Stimulated activated CD4-positive, alpha-beta T cell treated with anti-CD3 and anti-CD28 coated beads, Interleukin-4, amount 100 ng/mL, for 1 hour (primary cell): ENCODE results near the gene SSR2.
A peak's percentile ranks its signal among the peaks of the same experiment; 100 is the strongest.
"Not testable (repeated sequence)": the region's sequence is repeated elsewhere in the genome, so short reads cannot be mapped to it uniquely, and the experiment has no call there.

ENCODE experiments used
- DNase-seq: peaks from one replicate; pipeline ENCODE4 v3.0.0-alpha.2; 2020

SSR2 gene

DNA sequence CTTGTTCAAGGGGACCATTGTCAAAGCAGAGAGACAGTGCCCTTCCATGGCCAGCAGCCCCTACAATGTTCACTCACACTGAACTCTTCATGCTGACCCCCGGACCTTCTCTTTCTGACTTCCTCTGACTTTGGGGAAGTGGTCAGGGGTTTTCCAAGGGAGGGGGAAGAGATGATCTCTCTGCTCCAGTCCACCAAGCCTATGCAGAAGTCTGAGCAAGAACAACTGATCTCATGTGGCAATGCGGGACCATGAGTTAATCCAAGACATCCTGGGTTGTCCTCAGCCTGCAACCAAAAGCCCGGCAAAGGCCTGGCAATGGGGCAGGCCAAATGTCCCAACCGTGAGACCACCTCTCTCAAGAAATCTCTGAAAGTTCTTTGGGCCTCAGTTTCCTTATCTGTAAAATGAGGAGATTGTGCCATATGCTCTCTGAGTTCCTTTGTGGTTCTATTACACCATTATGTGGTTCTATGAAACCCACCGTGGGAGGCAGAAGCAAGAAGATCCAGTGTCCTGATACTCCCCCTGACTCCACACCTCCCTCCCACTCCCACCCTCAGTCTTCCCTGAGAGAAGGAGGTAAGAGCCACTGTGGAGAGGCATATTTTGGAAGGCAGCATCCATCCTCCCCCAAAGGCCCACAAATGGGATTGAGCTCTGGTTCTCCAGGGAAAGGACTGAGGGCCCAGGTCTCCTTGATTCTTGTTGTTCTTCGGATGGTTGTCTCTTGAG, 30.6 kb downstream of the SSR2 start:
- no peak for DNase-seq

GRCh38 chr1:155989242-155990004, 31.3 kb downstream of the SSR2 start:
- DNase-seq = peak; percentile 74

DNA sequence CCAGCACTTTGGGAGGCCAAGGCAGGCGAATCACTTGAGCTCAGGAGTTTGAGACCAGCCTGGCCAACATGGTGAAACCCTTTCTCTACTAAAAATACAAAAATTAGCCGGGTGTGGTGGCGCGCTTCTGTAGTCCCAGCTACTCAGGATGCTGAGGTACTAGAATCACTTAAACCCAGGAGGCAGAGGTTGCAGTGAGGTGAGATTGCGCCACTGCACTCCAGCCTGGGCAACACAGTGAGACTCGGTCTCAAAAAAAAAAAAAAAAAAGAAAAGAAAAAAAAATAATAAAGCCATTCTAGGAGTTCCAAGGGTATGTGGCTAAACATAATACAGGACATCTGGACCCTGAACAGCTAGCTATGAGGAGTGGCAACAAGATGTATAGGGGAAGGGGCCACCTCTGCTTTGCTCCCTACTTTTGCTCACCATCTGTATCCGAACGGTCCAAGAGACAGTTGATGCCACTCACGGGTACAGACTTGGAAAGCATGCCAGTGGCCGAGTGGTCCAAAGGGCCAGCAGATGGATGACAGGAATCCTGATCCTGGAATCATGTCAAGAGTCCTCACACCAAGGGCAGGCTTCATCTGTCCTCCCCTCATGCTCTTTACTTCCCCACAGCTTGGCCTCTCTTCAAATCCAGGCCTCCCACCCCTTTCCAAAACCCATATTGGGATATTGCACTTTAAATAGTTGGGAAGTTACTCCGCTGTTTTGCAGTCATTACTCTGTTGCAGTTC, 35.7 kb downstream of the SSR2 start:
- DNase-seq = not testable (repeated sequence)

- DNase-seq = no peak
These were observed 36.4 kb downstream of the SSR2 start for GRCh38 chr1:155984341-155984740.

GRCh38 chr1:155983191-155984024, 37.3 kb downstream of the SSR2 start:
- DNase-seq = no peak

- DNase-seq = no peak
These were observed 38.6 kb downstream of the SSR2 start for GRCh38 chr1:155982106-155982505.

GRCh38 chr1:155981266-155982088, 39.3 kb downstream of the SSR2 start:
- no peak for DNase-seq

GRCh38 chr1:155979597-155980343, 41.0 kb downstream of the SSR2 start:
- no peak for DNase-seq

GRCh38 chr1:155978973-155979429, 41.8 kb downstream of the SSR2 start:
- no peak for DNase-seq

DNA sequence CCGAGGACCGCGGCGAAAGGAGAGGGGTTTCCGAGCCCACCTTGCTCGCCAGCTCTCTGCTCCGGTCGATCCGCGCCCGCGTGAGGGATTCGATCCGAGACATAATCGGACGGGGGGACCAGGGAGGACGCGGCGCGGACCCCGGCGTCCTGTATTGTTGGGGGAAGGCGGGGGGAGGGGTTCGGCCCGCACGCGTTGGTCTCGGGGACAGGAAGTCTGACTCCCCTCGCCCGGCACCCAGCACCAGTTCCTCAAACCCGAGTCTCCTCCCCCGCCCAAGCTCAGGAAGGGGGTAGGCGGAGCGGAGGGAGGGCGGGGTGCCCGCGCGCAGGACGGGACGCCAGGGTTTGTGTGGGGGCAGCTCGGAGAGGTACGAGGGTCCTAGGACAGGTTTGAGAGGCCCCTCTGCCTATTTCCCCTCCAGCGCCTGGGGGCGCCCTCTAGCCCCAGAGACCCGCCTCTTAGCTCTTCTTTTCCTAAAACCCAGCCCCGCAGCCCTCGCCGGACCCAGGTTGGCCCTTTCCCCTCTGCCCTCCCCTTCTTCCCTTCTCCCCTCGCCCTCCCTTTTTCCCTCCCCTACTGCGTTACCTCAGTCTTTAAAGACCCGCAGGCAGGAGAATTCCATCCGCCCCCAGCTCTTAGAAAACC, 42.3 kb downstream of the SSR2 start, which contains the start of gene ARHGEF2:
ARHGEF2 (minus strand) TSS at position 223 of the 648 bp plus-strand sequence; CDS start at position 103, 120 bp downstream.
- peak; percentile 81 for DNase-seq

GRCh38 chr1:155977690-155978324, 42.9 kb downstream of the SSR2 start:
- peak; percentile 68 for DNase-seq

- DNase-seq = peak; percentile 40
These were observed 43.6 kb downstream of the SSR2 start for GRCh38 chr1:155976913-155977689.

- peak; percentile 61 for DNase-seq
These were observed 44.5 kb downstream of the SSR2 start for GRCh38 chr1:155976062-155976912.

GRCh38 chr1:155975375-155976061, 45.2 kb downstream of the SSR2 start:
- DNase-seq = no peak

GRCh38 chr1:155974208-155975115, 46.3 kb downstream of the SSR2 start:
- no peak for DNase-seq

DNA sequence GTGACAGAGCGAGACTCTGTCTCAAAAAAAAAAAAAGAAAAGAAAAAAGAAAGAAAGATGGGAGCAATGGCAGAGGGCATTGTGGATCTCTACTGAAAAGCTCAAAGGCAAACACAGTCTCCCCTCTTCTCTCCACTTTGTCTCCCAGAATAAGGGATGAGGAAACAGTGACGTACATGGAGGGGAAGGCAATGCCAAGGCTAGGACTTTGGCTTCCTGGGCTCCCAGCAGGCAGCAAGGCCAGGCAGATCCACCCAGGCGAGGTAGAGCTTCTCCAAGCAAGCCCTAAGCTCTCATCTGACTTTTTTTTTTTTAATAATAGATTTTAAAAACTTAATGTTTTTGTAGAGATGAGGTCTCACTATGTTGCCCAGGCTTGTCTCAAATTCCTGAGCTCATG, 47.0 kb downstream of the SSR2 start:
- no peak for DNase-seq
